Upper lobe of right lung (tissue), 1 donor: ENCODE measurements around the gene TIAM1. TPM values are rescaled to one million over a fixed set of nuclear protein-coding genes. Genes with fewer than 3 reads are reported as not detected.
A peak's percentile ranks its signal among the peaks of the same experiment; 100 is the strongest.

Experiments
- ATAC-seq: fragments of 200-7000 bp; cut with Tn5 transposase; one replicate; pipeline ENCODE4 v1.9.1; 2020; ENCODE audit warnings: mild to moderate bottlenecking, moderate library complexity
- DNase-seq: peaks from one replicate; pipeline ENCODE4 v3.0.0-alpha.2; 2020
- H3K27ac ChIP-seq: fragments of 200-600 bp; one replicate; pipeline ENCODE4 v1.8.0; 2022
- H3K27me3 ChIP-seq: fragments of 200-600 bp; one replicate; pipeline ENCODE4 v1.8.0; 2022; ENCODE audit warnings: mild to moderate bottlenecking
- H3K36me3 ChIP-seq: fragments of 200-600 bp; one replicate; pipeline ENCODE4 v1.8.0; 2022
- H3K4me1 ChIP-seq: fragments of 200-600 bp; one replicate; pipeline ENCODE4 v1.8.0; 2022
- H3K4me3 ChIP-seq: fragments of 200-600 bp; one replicate; pipeline ENCODE4 v1.8.0; 2022; ENCODE audit warnings: mild to moderate bottlenecking
- H3K9me3 ChIP-seq: fragments of 200-600 bp; one replicate; pipeline ENCODE4 v1.8.0; 2022
- CTCF ChIP-seq: fragments of 200-600 bp; IDR thresholded peaks from one replicate; pipeline ENCODE4 v1.8.0; 2022; ENCODE audit warnings: antibody characterized with exemption
- intact Hi-C: fragments of 100-400 bp; cut with DNase I; formaldehyde crosslinking; loops from one replicate; pipeline ENCODE4 v1.11.0; 2022
- total RNA-seq: library from RNA; stranded (reverse); fragmentation: NEBNext Ultra II Directional; extraction: Animal tissue kit (Norgen Biotek cat#: 25700); gene quantifications from one replicate; pipeline ENCODE4 v1.2.1, GENCODE V29; 2021
- donor health status: DM: no; HTN: yes; CAD: no; lungs with severe emphysema.

Gene TIAM1
- total RNA-seq, 1 donor from 2014 or later: 27.3 TPM

GRCh38 chr21:31251686-31252085 lies 92.4 kb downstream of the TIAM1 start:
- Histone ChIP-seq H3K27ac (no peak overlapping the region), H3K4me1 (no peaks in the 10 kb centered on the region), H3K9me3 (no peaks in the 10 kb centered on the region), H3K36me3 (no peaks in the 10 kb centered on the region), H3K4me3 (no peak overlapping the region), H3K27me3 (no peaks in the 10 kb centered on the region)
- no peak for TF ChIP-seq CTCF
- DNase-seq: no peak
- no peak for ATAC-seq
- intact Hi-C loops: no loop called here

GRCh38 chr21:31248598-31248997 lies 95.5 kb downstream of the TIAM1 start:
- DNase-seq (no peak), ATAC-seq (no peak)
- no peak overlapping the region for H3K27ac ChIP-seq
- no peaks in the 10 kb centered on the region for H3K36me3 ChIP-seq
- H3K9me3 ChIP-seq: peaks cover 5% of the 10 kb centered on the region
- no peaks in the 10 kb centered on the region for H3K4me1 ChIP-seq
- no peak for TF ChIP-seq CTCF
- H3K4me3 ChIP-seq: no peak overlapping the region
- no peaks in the 10 kb centered on the region for H3K27me3 ChIP-seq
- intact Hi-C loops: no loop called here

GRCh38 chr21:31243611-31244010 lies 100.5 kb downstream of the TIAM1 start:
- H3K4me1 ChIP-seq: no peaks in the 10 kb centered on the region
- H3K36me3 ChIP-seq: no peaks in the 10 kb centered on the region
- no peaks in the 10 kb centered on the region for H3K27me3 ChIP-seq
- no peak overlapping the region for H3K4me3 ChIP-seq
- H3K9me3 ChIP-seq: peaks cover 10% of the 10 kb centered on the region
- TF ChIP-seq CTCF: no peak
- intact Hi-C loops: no loop called here
- H3K27ac ChIP-seq: no peak overlapping the region
- ATAC-seq: no peak
- DNase-seq: no peak

GRCh38 chr21:31236528-31236927 lies 107.5 kb downstream of the TIAM1 start:
- H3K4me3 ChIP-seq: no peak overlapping the region
- no peaks in the 10 kb centered on the region for H3K36me3 ChIP-seq
- no peak for TF ChIP-seq CTCF
- H3K9me3 ChIP-seq: no peaks in the 10 kb centered on the region
- intact Hi-C loops: no loop called here
- DNase-seq (no peak), ATAC-seq (peak; percentile 64)
- no peaks in the 10 kb centered on the region for H3K4me1 ChIP-seq
- no peak overlapping the region for H3K27ac ChIP-seq
- H3K27me3 ChIP-seq: no peaks in the 10 kb centered on the region

GRCh38 chr21:31235671-31236450 lies 108.2 kb downstream of the TIAM1 start:
- Histone ChIP-seq H3K36me3 (no peaks in the 10 kb centered on the region), H3K4me3 (no peak overlapping the region), H3K27ac (no peak overlapping the region), H3K4me1 (no peaks in the 10 kb centered on the region), H3K27me3 (no peaks in the 10 kb centered on the region), H3K9me3 (no peaks in the 10 kb centered on the region)
- TF ChIP-seq CTCF: no peak
- no peak for ATAC-seq
- DNase-seq: no peak
- intact Hi-C loops: no loop called here
